ENCODE results near the gene GLG1.
"Not testable (repeated sequence)": the region's sequence is repeated elsewhere in the genome, so short reads cannot be mapped to it uniquely, and the experiment has no call there.

GLG1 gene

DNA sequence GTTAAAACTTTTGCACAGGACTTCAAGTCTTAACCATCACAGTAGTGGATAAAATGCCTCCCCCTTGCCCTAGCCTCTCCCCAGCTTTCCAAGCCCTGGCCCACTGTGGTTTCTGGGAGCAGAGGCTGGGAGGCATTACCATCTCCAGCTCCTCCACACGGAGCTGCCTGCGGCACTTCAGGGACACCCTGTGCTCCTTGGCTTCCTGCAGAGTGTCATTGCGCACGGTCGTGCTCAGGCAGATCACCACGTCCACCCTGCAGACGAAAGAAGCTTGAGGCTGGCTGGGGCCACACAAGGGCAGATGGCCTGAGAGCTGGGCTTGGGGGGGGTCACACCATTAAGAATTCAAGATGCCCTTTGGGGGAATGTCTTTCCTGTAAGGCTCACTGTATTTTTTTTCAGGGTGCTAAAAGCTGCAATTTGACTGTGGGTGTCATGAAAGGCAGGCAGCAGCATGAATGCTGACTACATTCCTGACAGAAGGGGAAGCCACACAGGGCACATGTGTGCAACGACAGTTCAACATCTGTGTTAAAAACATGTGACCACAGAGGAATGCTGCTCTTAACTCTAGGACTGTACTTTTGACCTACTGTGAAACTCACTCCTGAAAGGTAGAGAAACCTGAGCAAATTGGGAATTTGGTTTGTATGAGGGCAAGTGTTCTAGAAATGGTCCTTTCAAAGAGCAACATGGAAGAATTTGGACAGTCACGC is 137.9 kb downstream of the GLG1 start:
- no peak for DNase-seq

DNA sequence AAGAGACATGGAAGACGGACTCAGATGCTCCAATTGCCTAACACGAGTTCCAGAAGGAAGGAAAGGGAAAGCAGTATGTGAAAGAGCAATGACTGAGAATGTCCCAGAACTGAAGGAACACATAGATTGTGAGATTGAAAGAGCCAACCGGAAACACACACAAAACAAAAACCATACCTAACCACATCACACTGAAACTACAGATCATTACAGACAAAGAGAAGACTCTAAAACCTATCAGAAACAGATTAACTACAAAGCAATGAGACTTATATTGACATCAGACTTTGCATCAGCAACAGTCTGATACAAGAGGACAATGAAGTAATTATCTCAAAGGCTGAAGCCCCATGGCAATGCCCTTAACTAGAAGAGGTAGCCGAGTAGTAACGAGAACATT is 140.0 kb downstream of the GLG1 start:
- DNase-seq = no peak

DNA sequence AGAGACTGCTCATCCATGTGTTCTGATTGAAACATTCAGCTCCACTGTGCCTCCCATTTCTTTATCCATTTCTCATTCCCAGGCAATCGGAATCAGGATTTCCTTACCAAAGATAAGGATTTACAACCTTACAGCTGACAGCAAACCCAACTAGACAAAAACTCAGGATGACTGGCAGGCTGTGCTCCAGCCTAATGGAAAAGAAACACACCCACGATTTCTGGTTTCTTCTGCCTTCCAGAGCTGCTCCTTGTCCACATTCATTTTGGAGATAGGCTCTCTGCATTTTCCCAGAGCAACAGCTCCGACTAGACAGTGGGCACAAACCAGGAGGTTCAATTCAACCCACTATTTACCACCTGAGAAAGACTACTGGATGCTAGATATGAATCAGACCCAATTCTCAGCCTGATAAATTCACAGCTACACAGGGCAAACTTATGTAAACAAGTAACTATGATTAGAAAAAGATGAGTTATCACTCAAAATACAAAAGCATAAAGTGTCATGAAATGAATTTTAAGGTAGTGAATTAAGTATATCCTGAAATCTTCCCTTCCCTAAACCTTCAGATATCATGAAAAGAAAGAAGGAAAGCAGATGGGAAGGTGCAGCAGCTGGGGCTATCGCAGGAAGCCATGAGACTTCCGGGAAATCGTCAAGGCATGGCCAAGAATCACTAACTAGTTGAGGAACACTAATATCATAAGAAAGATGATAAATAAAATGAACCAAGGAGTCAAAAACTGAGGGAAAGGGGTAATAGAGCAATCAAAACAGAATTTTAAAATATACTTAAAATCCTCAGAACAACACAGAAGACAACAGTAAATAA is 140.8 kb downstream of the GLG1 start:
- DNase-seq = no peak

- DNase-seq = no peak
These were observed 141.6 kb downstream of the GLG1 start for GRCh38 chr16:74465281-74465680.

DNA sequence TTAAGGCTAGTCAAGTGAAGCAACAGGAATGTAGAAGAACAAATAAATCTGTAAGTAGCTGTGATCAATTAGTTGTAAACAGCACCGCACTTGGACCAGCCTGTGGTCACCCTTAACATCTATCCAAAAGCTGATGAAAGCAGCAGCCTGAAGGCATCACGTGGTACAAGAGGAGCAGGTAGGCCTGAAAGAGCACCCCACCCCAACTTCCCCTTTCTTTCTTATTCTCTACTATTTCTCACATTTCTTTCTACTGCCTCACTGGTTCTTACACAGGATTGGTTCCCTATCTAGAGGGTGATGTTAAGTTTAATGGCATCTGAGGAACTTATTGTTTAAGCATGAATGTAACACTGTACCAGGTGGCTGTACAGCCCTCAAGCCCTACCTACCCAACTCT is 143.0 kb downstream of the GLG1 start:
- DNase-seq = no peak

DNA sequence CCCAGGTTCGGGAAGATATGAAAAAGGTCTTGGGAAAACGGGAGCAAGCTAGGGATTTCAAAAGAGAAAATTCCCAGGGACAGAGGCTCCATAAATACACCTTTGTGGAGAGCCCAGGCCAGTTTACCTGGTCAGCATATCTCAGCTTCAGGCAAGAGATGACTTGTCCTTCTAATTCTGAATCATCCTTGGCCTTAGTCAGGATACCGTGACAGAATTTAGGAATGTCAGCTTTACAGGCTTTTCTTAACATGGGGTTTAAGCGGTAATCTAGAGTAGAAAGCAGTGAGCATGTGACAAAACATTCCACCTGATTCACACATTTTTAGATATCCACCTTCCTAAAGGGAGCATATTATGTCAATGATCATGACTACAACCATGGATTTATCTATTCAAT is 144.6 kb downstream of the GLG1 start:
- DNase-seq = no peak

GRCh38 chr16:74461826-74462225 is 145.1 kb downstream of the GLG1 start:
- no peak for DNase-seq

- DNase-seq = no peak
These were observed 146.4 kb downstream of the GLG1 start for GRCh38 chr16:74460542-74460941.

- no peak for DNase-seq
These were observed 150.7 kb downstream of the GLG1 start for GRCh38 chr16:74456290-74456625.

DNA sequence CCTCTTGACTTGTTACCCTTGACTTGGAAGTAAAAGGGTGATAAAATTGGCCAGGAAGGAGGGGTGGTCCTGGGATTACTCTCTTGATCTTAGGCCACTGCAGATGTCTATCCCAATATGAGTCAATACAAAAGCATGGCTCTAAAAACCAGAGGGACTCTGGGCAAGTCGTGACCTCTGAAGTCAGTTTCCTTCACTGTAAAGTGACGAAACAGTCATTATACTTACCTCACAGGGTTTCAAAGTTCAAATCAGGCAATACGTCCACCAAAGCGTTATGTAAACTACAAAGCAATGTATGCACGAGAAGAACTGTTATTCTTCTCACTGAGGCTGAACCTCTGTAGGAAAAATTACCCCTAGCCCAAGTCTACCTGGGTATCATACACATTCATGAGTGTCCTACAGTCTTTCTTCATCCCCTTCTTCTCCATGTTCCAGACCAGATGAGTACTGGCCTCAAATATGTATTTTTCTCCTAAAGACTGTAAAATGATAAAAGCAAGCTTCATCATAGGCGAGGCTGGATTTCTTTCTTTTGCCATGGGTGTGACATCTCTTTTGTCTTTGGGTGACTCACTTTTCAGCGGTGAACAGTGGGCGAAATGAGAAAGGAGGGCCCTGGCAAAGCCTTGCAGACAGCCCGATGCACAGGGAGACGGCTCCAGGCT is 151.2 kb downstream of the GLG1 start:
- no peak for DNase-seq

DNA sequence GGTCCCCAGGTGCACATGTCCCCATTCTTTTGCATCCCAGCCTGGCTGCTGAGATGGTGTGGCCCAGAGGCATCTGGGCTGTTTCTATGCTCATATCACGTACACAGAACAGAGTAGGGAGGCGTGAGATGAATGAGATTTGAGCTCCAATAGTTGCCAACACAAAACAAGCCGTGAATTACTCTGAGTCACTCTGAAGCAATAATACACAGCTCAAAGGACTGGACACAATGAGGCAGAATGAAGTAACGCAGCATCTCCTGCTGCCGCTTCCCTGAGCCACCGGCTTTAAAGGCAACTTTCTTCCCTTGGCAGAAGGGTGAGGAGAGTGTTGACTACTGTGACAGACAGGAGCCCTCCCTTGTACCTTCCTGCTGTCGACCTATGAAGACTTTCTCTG is 151.7 kb downstream of the GLG1 start:
- no peak for DNase-seq

- DNase-seq = no peak
These were observed 154.8 kb downstream of the GLG1 start for GRCh38 chr16:74451951-74452758.

- no peak for DNase-seq
These were observed 155.8 kb downstream of the GLG1 start for GRCh38 chr16:74450967-74451760.

DNA sequence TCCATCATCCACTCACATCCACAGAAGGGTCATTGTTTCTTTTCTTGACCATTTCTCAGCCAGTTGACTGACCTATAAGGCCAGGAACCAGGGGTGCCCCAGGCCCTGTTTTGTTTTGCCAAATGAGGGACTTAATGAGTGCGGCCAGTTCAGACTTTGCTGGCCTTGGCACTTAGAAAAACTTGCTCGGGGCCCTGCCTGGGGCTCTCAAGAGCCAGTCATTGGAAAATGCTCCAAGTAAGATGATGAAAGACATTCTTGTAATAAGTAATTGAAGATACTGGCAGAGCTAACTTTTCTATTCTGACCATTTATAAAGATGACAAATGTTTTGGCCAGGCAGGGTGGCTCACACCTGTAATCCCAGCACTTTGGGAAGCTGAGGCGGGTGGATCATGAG is 156.7 kb downstream of the GLG1 start:
- no peak for DNase-seq

- DNase-seq = no peak
These were observed 157.4 kb downstream of the GLG1 start for GRCh38 chr16:74449470-74449869.

- DNase-seq = no peak
These were observed 157.9 kb downstream of the GLG1 start for GRCh38 chr16:74448990-74449389.

DNA sequence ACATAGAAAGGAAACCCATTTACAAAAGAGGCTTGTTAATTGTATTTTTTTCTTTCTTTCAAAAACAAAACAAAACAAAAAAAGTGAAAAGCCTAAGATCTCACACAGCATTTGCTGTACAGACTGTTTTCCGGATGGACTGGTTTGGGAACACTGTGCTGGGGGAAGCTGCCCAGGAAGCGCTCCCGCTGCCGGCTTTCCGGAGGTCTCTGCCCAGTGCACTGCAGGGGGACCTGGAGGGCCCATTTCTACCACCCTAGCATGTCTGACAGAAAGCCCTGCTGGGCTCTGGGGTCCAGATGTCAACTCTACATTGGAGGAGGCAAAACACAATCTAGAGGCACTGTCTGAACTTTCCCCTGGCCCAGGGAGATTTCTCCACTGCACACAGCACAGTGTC is 159.3 kb downstream of the GLG1 start:
- DNase-seq = no peak

- no peak for DNase-seq
These were observed 160.0 kb downstream of the GLG1 start for GRCh38 chr16:74446866-74447265.

DNA sequence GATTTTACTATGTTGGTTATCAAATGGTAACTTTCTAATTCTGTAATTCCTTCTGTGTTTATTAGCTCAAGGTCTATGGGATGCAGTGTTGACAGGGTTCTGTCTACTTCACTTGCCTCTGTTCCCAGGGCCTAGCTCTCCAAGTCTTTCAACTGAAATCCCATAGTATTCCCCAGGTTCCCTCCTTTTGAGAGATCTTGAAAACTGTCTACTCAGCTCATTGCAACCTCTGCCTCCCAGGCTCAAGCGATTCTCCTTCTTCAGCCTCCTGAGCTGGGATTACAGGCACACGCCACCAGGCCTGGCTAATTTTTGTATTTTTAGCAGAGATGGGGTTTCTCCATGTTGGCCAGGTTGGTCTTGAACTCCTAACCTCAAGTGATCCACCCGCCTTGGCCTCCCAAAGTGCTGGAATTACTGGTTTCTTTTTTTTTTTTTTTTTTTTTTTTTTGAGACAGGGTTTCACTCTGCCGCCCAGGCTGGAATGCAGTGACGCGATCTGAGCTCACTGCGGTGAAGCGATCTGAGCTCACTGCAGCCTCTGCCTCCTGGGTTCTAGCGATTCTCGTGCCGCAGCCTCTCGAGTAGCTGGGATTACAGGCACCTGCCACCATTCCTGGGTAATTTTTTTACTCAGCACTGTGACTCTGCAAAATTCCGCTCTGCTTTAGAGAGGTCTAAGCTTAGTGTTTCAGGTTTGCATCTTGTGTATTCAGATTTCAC is 163.1 kb downstream of the GLG1 start:
- DNase-seq = not testable (repeated sequence)

GRCh38 chr16:74439685-74440084 is 167.2 kb downstream of the GLG1 start:
- DNase-seq = no peak

GRCh38 chr16:74438492-74438979 is 168.4 kb downstream of the GLG1 start:
- DNase-seq = no peak

Data from NCI-H1105 treated with DMSO at 0.1 percent for 48 hours (cell line).